Lower leg skin (tissue), 3 donors: Measurements from ENCODE around the gene ZDHHC19.

Source experiments
- CTCF ChIP-seq, 3 donors: fragments of 450-650 bp; IDR thresholded peaks; one replicate each; pipeline ENCODE4 v1.5.1; 2016; ENCODE audit warnings: antibody characterized with exemption in 3 of 3, mild to moderate bottlenecking in 3 of 3, moderate library complexity in 2 of 3
- POLR2A ChIP-seq, 2 donors: fragments of 450-650 bp; IDR thresholded peaks; one replicate each; pipeline ENCODE4 v1.6.1; 2016 to 2017; ENCODE audit warnings: antibody characterized with exemption in 2 of 2, mild to moderate bottlenecking in 1 of 2, moderate library complexity in 1 of 2

- TF ChIP-seq CTCF (IDR thresholded peaks at IDR 0.05) = no peak
- no peak for TF ChIP-seq POLR2A (IDR thresholded peaks at IDR 0.05)
These were observed 51.7 kb downstream of the ZDHHC19 start for GRCh38 chr3:196159526-196159925.
